ENCODE results near the gene DIRAS1.

DIRAS1 gene

DNA sequence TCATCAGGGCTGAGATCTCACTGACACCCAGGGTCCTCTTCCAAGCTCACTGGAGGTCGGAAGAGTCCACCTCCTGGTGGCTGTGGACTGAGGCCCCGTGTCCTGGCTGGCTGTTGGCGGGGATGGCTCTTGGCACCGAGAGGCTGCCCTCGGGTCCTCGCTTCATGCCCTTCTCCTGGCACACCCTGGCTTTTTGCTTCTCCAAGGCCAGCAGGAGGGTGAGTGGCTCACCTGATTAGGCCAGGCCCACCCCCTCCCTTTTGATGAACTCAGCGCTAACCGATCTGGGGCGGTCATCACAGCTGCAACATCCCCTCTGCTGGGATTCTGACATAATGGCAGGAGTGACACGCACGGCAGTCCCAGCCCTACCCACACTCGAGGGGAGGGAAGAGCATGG, 14.2 kb upstream of the DIRAS1 start:
- no peak for TF ChIP-seq CREB1 (IDR thresholded peaks at IDR 0.05; ENCODE audit: low read depth)
- no peak for TF ChIP-seq EGR1 (IDR thresholded peaks at IDR 0.05)
- TF ChIP-seq MAX (IDR thresholded peaks at IDR 0.05): no peak
- TF ChIP-seq TCF12 (IDR thresholded peaks at IDR 0.05; ENCODE audit: low read depth): no peak
- no peak for TF ChIP-seq EP300 (IDR thresholded peaks at IDR 0.05; ENCODE audit: borderline replicate concordance)
- TF ChIP-seq, protein P1, sequence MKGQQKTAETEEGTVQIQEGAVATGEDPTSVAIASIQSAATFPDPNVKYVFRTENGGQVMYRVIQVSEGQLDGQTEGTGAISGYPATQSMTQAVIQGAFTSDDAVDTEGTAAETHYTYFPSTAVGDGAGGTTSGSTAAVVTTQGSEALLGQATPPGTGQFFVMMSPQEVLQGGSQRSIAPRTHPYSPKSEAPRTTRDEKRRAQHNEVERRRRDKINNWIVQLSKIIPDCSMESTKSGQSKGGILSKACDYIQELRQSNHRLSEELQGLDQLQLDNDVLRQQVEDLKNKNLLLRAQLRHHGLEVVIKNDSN (IDR thresholded peaks at IDR 0.05): no peak
- TF ChIP-seq RAD21 (IDR thresholded peaks at IDR 0.05; ENCODE audit: low read depth): no peak
- TF ChIP-seq NFIC (IDR thresholded peaks at IDR 0.05): no peak
- no peak for TF ChIP-seq CEBPB (IDR thresholded peaks at IDR 0.05)
- TF ChIP-seq FOXM1 (IDR thresholded peaks at IDR 0.05; ENCODE audit: borderline replicate concordance, low read depth): no peak
- TF ChIP-seq YY1 (IDR thresholded peaks at IDR 0.05; ENCODE audit: low read depth): no peak
- TF ChIP-seq, protein P2, sequence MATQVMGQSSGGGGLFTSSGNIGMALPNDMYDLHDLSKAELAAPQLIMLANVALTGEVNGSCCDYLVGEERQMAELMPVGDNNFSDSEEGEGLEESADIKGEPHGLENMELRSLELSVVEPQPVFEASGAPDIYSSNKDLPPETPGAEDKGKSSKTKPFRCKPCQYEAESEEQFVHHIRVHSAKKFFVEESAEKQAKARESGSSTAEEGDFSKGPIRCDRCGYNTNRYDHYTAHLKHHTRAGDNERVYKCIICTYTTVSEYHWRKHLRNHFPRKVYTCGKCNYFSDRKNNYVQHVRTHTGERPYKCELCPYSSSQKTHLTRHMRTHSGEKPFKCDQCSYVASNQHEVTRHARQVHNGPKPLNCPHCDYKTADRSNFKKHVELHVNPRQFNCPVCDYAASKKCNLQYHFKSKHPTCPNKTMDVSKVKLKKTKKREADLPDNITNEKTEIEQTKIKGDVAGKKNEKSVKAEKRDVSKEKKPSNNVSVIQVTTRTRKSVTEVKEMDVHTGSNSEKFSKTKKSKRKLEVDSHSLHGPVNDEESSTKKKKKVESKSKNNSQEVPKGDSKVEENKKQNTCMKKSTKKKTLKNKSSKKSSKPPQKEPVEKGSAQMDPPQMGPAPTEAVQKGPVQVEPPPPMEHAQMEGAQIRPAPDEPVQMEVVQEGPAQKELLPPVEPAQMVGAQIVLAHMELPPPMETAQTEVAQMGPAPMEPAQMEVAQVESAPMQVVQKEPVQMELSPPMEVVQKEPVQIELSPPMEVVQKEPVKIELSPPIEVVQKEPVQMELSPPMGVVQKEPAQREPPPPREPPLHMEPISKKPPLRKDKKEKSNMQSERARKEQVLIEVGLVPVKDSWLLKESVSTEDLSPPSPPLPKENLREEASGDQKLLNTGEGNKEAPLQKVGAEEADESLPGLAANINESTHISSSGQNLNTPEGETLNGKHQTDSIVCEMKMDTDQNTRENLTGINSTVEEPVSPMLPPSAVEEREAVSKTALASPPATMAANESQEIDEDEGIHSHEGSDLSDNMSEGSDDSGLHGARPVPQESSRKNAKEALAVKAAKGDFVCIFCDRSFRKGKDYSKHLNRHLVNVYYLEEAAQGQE (IDR thresholded peaks at IDR 0.05; ENCODE audit: low read depth): no peak
- TF ChIP-seq ZBTB7A (IDR thresholded peaks at IDR 0.05; ENCODE audit: low read depth): no peak
- no peak for TF ChIP-seq TAF1 (IDR thresholded peaks at IDR 0.05; ENCODE audit: low read depth)
- TF ChIP-seq TEAD4 (IDR thresholded peaks at IDR 0.05): no peak

- TF ChIP-seq, protein P1 (IDR thresholded peaks at IDR 0.05): no peak
- 0 out of 2 replicates have a peak, but pooled peaks have one; percentile 24 for TF ChIP-seq MAX (IDR thresholded peaks at IDR 0.05)
Measured at GRCh38 chr19:2734589-2735288, 13.6 kb upstream of the DIRAS1 start.

DNA sequence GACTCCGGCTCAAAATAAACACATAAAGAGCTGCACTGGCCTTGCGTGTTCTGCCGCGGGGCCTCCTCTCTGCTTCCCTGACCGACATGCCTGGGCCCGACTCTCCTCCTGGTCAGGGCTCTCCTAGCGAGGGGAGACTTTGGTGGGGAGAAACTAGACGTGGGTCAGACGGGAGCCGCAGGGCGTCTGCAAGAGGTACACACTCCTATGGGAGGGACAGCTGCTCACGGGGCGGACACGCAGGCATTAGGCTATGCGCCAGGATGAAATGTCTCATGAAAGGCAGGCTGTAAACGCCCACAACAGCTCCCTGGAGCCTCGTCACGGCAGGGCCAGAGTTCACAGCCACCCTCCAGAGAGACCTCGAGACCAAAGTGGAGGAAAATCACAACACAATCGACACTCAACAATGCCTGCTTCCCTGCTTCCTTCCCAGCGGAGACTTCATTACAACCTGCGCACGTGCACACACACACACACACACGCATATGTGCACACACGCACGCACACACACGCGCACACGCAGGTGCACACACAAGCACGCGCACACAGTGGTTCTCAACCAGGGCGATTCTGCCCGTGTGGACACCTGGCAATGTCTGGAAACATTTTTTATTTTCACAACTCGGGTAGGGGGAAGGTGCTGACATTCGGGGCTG, 12.9 kb upstream of the DIRAS1 start:
- TF ChIP-seq, protein P1 (IDR thresholded peaks at IDR 0.05): no peak
- TF ChIP-seq TEAD4 (IDR thresholded peaks at IDR 0.05): no peak

GRCh38 chr19:2732883-2733282, 11.7 kb upstream of the DIRAS1 start:
- TF ChIP-seq TEAD4 (IDR thresholded peaks at IDR 0.05): no peak
- TF ChIP-seq FOXM1 (IDR thresholded peaks at IDR 0.05; ENCODE audit: borderline replicate concordance, low read depth): no peak
- no peak for TF ChIP-seq RAD21 (IDR thresholded peaks at IDR 0.05; ENCODE audit: low read depth)
- no peak for TF ChIP-seq NFIC (IDR thresholded peaks at IDR 0.05)
- no peak for TF ChIP-seq YY1 (IDR thresholded peaks at IDR 0.05; ENCODE audit: low read depth)
- TF ChIP-seq ZBTB7A (IDR thresholded peaks at IDR 0.05; ENCODE audit: low read depth): no peak
- no peak for TF ChIP-seq TAF1 (IDR thresholded peaks at IDR 0.05; ENCODE audit: low read depth)
- no peak for TF ChIP-seq TCF12 (IDR thresholded peaks at IDR 0.05; ENCODE audit: low read depth)
- no peak for TF ChIP-seq EP300 (IDR thresholded peaks at IDR 0.05; ENCODE audit: borderline replicate concordance)
- TF ChIP-seq CEBPB (IDR thresholded peaks at IDR 0.05): no peak
- TF ChIP-seq CREB1 (IDR thresholded peaks at IDR 0.05; ENCODE audit: low read depth): no peak
- TF ChIP-seq MAX (IDR thresholded peaks at IDR 0.05): no peak
- TF ChIP-seq, protein P1 (IDR thresholded peaks at IDR 0.05): no peak
- TF ChIP-seq, protein P2 (IDR thresholded peaks at IDR 0.05; ENCODE audit: low read depth): no peak
- no peak for TF ChIP-seq EGR1 (IDR thresholded peaks at IDR 0.05)

- TF ChIP-seq EP300 (IDR thresholded peaks at IDR 0.05; ENCODE audit: borderline replicate concordance) (no peak), CEBPB (IDR thresholded peaks at IDR 0.05) (no peak), TEAD4 (IDR thresholded peaks at IDR 0.05) (no peak), EGR1 (IDR thresholded peaks at IDR 0.05) (no peak), YY1 (IDR thresholded peaks at IDR 0.05; ENCODE audit: low read depth) (no peak), RAD21 (IDR thresholded peaks at IDR 0.05; ENCODE audit: low read depth) (no peak)
- TF ChIP-seq, protein P2 (IDR thresholded peaks at IDR 0.05; ENCODE audit: low read depth): no peak
Measured at GRCh38 chr19:2732157-2732725, 11.1 kb upstream of the DIRAS1 start.
